Erythroblast (primary cell): ENCODE measurements around the gene PAPOLA.

Source experiments
- GATA1 ChIP-seq: IDR thresholded peaks from 2 replicates; pipeline ENCODE4 v1.6.1; 2011; ENCODE audit warnings: low read depth, mild to moderate bottlenecking, control low read depth, low read length, moderate library complexity
- POLR2A ChIP-seq: IDR thresholded peaks from 2 replicates; pipeline ENCODE4 v1.6.1; 2011; ENCODE audit warnings: mild to moderate bottlenecking, low read length

DNA sequence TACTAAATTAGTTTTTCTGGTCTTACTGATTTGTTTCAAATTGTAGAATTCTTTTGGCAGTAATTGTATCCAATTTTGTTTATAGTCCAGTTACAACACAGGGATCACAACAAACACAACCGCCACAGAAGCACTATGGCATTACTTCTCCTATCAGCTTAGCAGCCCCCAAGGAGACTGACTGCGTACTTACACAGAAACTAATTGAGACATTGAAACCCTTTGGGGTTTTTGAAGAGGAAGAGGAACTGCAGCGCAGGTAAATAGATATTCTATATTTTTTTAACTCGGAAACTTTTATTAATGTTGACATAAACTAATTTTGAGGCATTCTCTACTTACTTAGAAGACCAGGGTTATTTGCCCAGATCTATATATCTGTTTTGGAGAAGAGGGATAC is 17.8 kb downstream of the PAPOLA start:
- TF ChIP-seq POLR2A (no peak), GATA1 (no peak)
